PC-3 (cell line): ENCODE measurements around the gene CD248. TPM values are rescaled to one million over a fixed set of nuclear protein-coding genes. Genes with fewer than 3 reads are reported as not detected.

Source experiments
- ATAC-seq: fragments of 200-7000 bp; cut with Tn5 transposase; 2 replicates; pipeline ENCODE4 v1.9.1; 2020; ENCODE audit warnings: mild to moderate bottlenecking, moderate library complexity
- BruUV-seq: library from RNA; stranded (reverse); fragments of 400-500 nt; replicated peaks from 2 replicates; lab custom pipeline; 2021; lab: Mats Ljungman, UMichigan
- CTCF ChIA-PET: fragments of 300-600 bp; sonication (Branson Sonifier 250); formaldehyde crosslinking; loops from one replicate; lab custom pipeline; 2022; ENCODE audit warnings: antibody characterized with exemption; lab: Charles Lee
- POLR2A ChIA-PET: fragments of 300-600 bp; sonication (Branson Sonifier 250); formaldehyde crosslinking; loops from one replicate; lab custom pipeline; 2022; ENCODE audit warnings: antibody characterized with exemption; ENCODE audit not compliant: unreplicated experiment; lab: Charles Lee
- DNase-seq: peaks from one replicate; pipeline ENCODE4 v3.0.0-alpha.2; 2015
- H2AFZ ChIP-seq: fragments of 300-600 bp; sonication (generic); 2 replicates; pipeline ENCODE4 v1.6.0; 2016; ENCODE audit warnings: antibody characterized with exemption, low read length
- H3F3A ChIP-seq: fragments of 300-600 bp; sonication (generic); one replicate; pipeline ENCODE4 v1.6.0; 2017; ENCODE audit warnings: antibody characterized with exemption, low read length, control low read depth, mild to moderate bottlenecking; ENCODE audit not compliant: unreplicated experiment
- H3K27ac ChIP-seq: fragments of 300-600 bp; sonication (generic); 2 replicates; pipeline ENCODE4 v1.5.1; 2016; ENCODE audit warnings: mild to moderate bottlenecking, low read length
- H3K27me3 ChIP-seq: fragments of 300-600 bp; sonication (generic); 2 replicates; pipeline ENCODE4 v1.6.1; 2016; ENCODE audit warnings: low read length, mixed read lengths
- H3K36me3 ChIP-seq: fragments of 300-600 bp; sonication (generic); 2 replicates; pipeline ENCODE4 v1.6.1; 2016; ENCODE audit warnings: low read depth, mixed run types, low read length, mixed read lengths
- H3K4me1 ChIP-seq: fragments of 300-600 bp; sonication (generic); 2 replicates; pipeline ENCODE4 v1.5.1; 2016; ENCODE audit warnings: low read length; ENCODE audit not compliant: insufficient read depth
- H3K4me2 ChIP-seq: fragments of 300-600 bp; sonication (generic); 2 replicates; pipeline ENCODE4 v1.6.0; 2016; ENCODE audit warnings: low read length
- H3K4me3 ChIP-seq: fragments of 300-600 bp; sonication (generic); 2 replicates; pipeline ENCODE4 v1.5.1; 2016; ENCODE audit warnings: mild to moderate bottlenecking, low read length, mixed read lengths
- H3K79me2 ChIP-seq: fragments of 300-600 bp; sonication (generic); 2 replicates; pipeline ENCODE4 v1.6.1; 2017; ENCODE audit warnings: low read length, mixed read lengths
- H3K9ac ChIP-seq: fragments of 300-600 bp; sonication (generic); 2 replicates; pipeline ENCODE4 v1.6.0; 2016; ENCODE audit warnings: mild to moderate bottlenecking, low read length
- H3K9me2 ChIP-seq: fragments of 300-600 bp; sonication (generic); replicated peaks from 2 replicates; pipeline ENCODE4 v1.6.1; 2016; ENCODE audit warnings: mixed run types, low read length, mixed read lengths
- H3K9me3 ChIP-seq: fragments of 300-600 bp; sonication (generic); 2 replicates; pipeline ENCODE4 v1.6.1; 2016; ENCODE audit warnings: low read length, mixed read lengths
- H4K20me1 ChIP-seq: fragments of 300-600 bp; sonication (generic); 2 replicates; pipeline ENCODE4 v1.6.1; 2016; ENCODE audit warnings: low read length, mixed read lengths
- EZH2 ChIP-seq: fragments of 300-600 bp; sonication (generic); IDR thresholded peaks from one replicate; pipeline ENCODE4 v1.6.1; 2017; ENCODE audit warnings: antibody characterized with exemption, mild to moderate bottlenecking, low read length; ENCODE audit not compliant: unreplicated experiment
- EZH2phosphoT487 ChIP-seq: fragments of 300-600 bp; sonication (generic); IDR thresholded peaks from 2 replicates; pipeline ENCODE4 v1.6.1; 2018; ENCODE audit warnings: mild to moderate bottlenecking, antibody characterized with exemption, low read length, borderline replicate concordance
- intact Hi-C: fragments of 100-400 bp; cut with micrococcal nuclease; formaldehyde crosslinking; loops from 2 replicates; pipeline ENCODE4 v1.9.0; 2023
- total RNA-seq: library from RNA; depleted of rRNA; stranded (reverse); fragments of >200 nt; gene quantifications from 2 replicates; pipeline ENCODE4 v1.2.3, GENCODE V29; 2014
- TF ChIP-seq, protein P1 (sequence below): fragments of 300-600 bp; sonication (generic); conservative IDR thresholded peaks from 2 replicates; pipeline ENCODE4 v1.5.1; 2017; ENCODE audit warnings: antibody characterized with exemption, low read depth, mild to moderate bottlenecking, low read length

CD248 gene
- total RNA-seq, 1 experiment from 2014 or later = not detected

- H3K9me2 ChIP-seq = no peaks in the 10 kb centered on the region
- DNase-seq (no peak), ATAC-seq (peak; percentile 9)
- peaks cover 20% of the 10 kb centered on the region for H3K36me3 ChIP-seq
- H4K20me1 ChIP-seq = 0 out of 2 replicates have a peak, but pooled peaks cover 9% of the 10 kb centered on the region
- peak overlapping the region; percentile 87 for H3K4me2 ChIP-seq
- H3K4me1 ChIP-seq = peaks cover 10% of the 10 kb centered on the region
- no peaks in the 10 kb centered on the region for H3K9me3 ChIP-seq
- H3K27me3 ChIP-seq = no peaks in the 10 kb centered on the region
- H3K4me3 ChIP-seq = peak overlapping the region; percentile 90; the same call in 1 of the 2 replicates
- peaks cover 24% of the 10 kb centered on the region for H3K79me2 ChIP-seq
- ChIA-PET CTCF (interaction anchor here (0.7 kb wide), 1 partner anchor 222 kb away, joined by 7 read pairs; no protein-coding TSS in a partner anchor), POLR2A (no interaction called here)
- no peak for TF ChIP-seq EZH2phosphoT487
- no peak for TF ChIP-seq EZH2
- TF ChIP-seq, protein P1, sequence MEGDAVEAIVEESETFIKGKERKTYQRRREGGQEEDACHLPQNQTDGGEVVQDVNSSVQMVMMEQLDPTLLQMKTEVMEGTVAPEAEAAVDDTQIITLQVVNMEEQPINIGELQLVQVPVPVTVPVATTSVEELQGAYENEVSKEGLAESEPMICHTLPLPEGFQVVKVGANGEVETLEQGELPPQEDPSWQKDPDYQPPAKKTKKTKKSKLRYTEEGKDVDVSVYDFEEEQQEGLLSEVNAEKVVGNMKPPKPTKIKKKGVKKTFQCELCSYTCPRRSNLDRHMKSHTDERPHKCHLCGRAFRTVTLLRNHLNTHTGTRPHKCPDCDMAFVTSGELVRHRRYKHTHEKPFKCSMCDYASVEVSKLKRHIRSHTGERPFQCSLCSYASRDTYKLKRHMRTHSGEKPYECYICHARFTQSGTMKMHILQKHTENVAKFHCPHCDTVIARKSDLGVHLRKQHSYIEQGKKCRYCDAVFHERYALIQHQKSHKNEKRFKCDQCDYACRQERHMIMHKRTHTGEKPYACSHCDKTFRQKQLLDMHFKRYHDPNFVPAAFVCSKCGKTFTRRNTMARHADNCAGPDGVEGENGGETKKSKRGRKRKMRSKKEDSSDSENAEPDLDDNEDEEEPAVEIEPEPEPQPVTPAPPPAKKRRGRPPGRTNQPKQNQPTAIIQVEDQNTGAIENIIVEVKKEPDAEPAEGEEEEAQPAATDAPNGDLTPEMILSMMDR = no peak; the same call in 1 of the 2 replicates
- no peaks in the 10 kb centered on the region for H3F3A ChIP-seq
- no TSS peak for BruUV-seq
- peak overlapping the region; percentile 57 for H2AFZ ChIP-seq
- H3K27ac ChIP-seq = no peak overlapping the region
- H3K9ac ChIP-seq = no peak overlapping the region
- intact Hi-C loops = no loop called here
Observed at GRCh38 chr11:66267039-66267378, 49.8 kb downstream of the CD248 start.

GRCh38 chr11:66266378-66267038 is 50.3 kb downstream of the CD248 start:
- Histone ChIP-seq H3K4me3 (no peak overlapping the region), H3K36me3 (peaks cover 22% of the 10 kb centered on the region), H4K20me1 (0 out of 2 replicates have a peak, but pooled peaks cover 9% of the 10 kb centered on the region), H3K9me3 (no peaks in the 10 kb centered on the region), H3K4me1 (peaks cover 10% of the 10 kb centered on the region), H2AFZ (no peak overlapping the region), H3K9me2 (no peaks in the 10 kb centered on the region), H3K27me3 (no peaks in the 10 kb centered on the region), H3F3A (no peaks in the 10 kb centered on the region), H3K79me2 (peaks cover 24% of the 10 kb centered on the region), H3K27ac (no peak overlapping the region), H3K4me2 (no peak overlapping the region), H3K9ac (no peak overlapping the region)
- CTCF ChIA-PET = no interaction called here
- POLR2A ChIA-PET = no interaction called here
- BruUV-seq = no TSS peak
- no peak for DNase-seq
- no peak for ATAC-seq
- intact Hi-C loops = no loop called here
- TF ChIP-seq EZH2phosphoT487 (no peak), EZH2 (no peak)
- TF ChIP-seq, protein P1 = no peak
